Gastroesophageal sphincter (tissue), 3 donors: ENCODE results near the gene ICAM5.

Source experiments
- CTCF ChIP-seq, 4 experiments: fragments of 200-600 bp in 2 of 4; fragments of 450-650 bp in 2 of 4; sonication (generic) in 1 of 4; IDR thresholded peaks; one replicate each; pipeline ENCODE4 v1.5.1; 2017 to 2019; ENCODE audit warnings: antibody characterized with exemption in 4 of 4, mild to moderate bottlenecking in 2 of 4, moderate library complexity in 2 of 4
- EP300 ChIP-seq: sonication (generic); formaldehyde crosslinking; IDR thresholded peaks from one replicate; pipeline ENCODE4 v1.6.1; 2017; ENCODE audit warnings: antibody characterized with exemption, mild to moderate bottlenecking

DNA sequence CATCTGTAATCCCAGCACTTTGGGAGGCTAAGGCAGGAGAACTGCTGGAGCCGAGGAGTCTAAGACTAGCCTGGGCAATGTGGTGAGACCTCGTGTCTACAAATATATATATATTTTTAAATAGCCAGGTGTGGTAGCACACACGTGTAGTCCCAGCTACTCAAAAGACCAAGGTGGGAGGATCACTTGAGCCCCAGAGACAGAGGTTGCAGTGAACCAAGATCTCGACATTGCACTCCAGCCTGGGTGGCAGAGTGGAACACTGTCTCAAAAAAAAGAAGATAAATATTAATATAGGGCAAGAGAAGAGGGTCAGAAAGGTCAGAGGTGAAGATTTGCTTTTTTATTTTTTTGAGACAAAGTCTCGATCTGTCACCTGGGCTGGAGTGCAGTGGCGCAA lies 43.2 kb upstream of the ICAM5 start:
- TF ChIP-seq CTCF (IDR thresholded peaks at IDR 0.05) (no peak), EP300 (no peak)
